Measurements from ENCODE around the gene MEI4.

GRCh38 chr6:77910826-77911225 lies 258.0 kb downstream of the MEI4 start:
- TF ChIP-seq CTCF (IDR thresholded peaks at IDR 0.05) (no peak), POLR2A (IDR thresholded peaks at IDR 0.05) (no peak)

All from heart left ventricle (tissue), 13 donors.